B cell (primary cell): Measurements from ENCODE around the gene CHD6. TPM values are rescaled to one million over a fixed set of nuclear protein-coding genes. Genes with fewer than 3 reads are reported as not detected.

ENCODE experiments used
- ATAC-seq: fragments of 200-7000 bp; cut with Tn5 transposase; one replicate; pipeline ENCODE4 v1.10.0; 2021; ENCODE audit warnings: low read depth, mild to moderate bottlenecking, moderate number of reproducible peaks, moderate library complexity
- CTCF ChIA-PET: fragments of 350-600 bp; sonication (Branson Sonifier 250); formaldehyde crosslinking; loops from one replicate; lab custom pipeline; 2021; ENCODE audit warnings: antibody characterized with exemption, inconsistent platforms; lab: Charles Lee
- POLR2A ChIA-PET: fragments of 350-600 bp; sonication (Branson Sonifier 250); formaldehyde crosslinking; loops from one replicate; lab custom pipeline; 2021; ENCODE audit warnings: antibody characterized with exemption; lab: Charles Lee
- DNase-seq: peaks from one replicate; pipeline ENCODE4 v3.0.0; 2013
- H2AFZ ChIP-seq: 2 replicates; pipeline ENCODE4 v1.6.1; 2012; ENCODE audit warnings: mild to moderate bottlenecking, low read depth, low read length; ENCODE audit not compliant: insufficient read depth, poor library complexity, severe bottlenecking
- H3K27ac ChIP-seq, 2 donors: 1 replicate in 1 of 2; 2 replicates in 1 of 2; pipeline ENCODE4 v1.5.1; 2012 to 2013; ENCODE audit warnings: low read length in 2 of 2, mild to moderate bottlenecking in 2 of 2, moderate library complexity in 1 of 2
- H3K27me3 ChIP-seq, 4 experiments: fragments of 200-600 bp in 1 of 4; sonication (generic) in 1 of 4; replicated peaks in 1 of 4; 1 replicate in 2 of 4; 2 replicates in 2 of 4; pipeline versions ENCODE4 v1.6.1 to v1.7.0; 2013 to 2016; ENCODE audit warnings: low read length in 3 of 4, mild to moderate bottlenecking in 2 of 4, mixed read lengths in 1 of 4, moderate library complexity in 1 of 4; ENCODE audit not compliant: insufficient read depth in 4 of 4, control insufficient read depth in 3 of 4; ENCODE audit errors: control extremely low read depth in 1 of 4
- H3K36me3 ChIP-seq, 2 experiments: replicated peaks in 1 of 2; 1 replicate in 1 of 2; 2 replicates in 1 of 2; pipeline versions ENCODE4 v1.6.1 to v1.7.1; 2013; ENCODE audit warnings: low read length in 1 of 2; ENCODE audit not compliant: insufficient read depth in 2 of 2, control insufficient read depth in 1 of 2; ENCODE audit errors: control extremely low read depth in 1 of 2, extremely low read depth in 1 of 2
- H3K4me1 ChIP-seq, 2 donors: fragments of 200-600 bp in 1 of 2; sonication (generic) in 1 of 2; 1 replicate in 1 of 2; 2 replicates in 1 of 2; pipeline versions ENCODE4 v1.5.1 to v1.6.1; 2013 to 2017; ENCODE audit warnings: low read length in 2 of 2; ENCODE audit not compliant: control insufficient read depth in 2 of 2, insufficient read depth in 2 of 2
- H3K4me2 ChIP-seq: replicated peaks from 2 replicates; pipeline ENCODE3; 2012; ENCODE audit warnings: mild to moderate bottlenecking, low read depth, low read length; ENCODE audit not compliant: poor library complexity, severe bottlenecking
- H3K4me3 ChIP-seq, 5 experiments: fragments of 200-600 bp in 1 of 5; sonication (generic) in 1 of 5; 1 replicate in 3 of 5; 2 replicates in 2 of 5; pipeline versions ENCODE4 v1.5.1 to v1.7.0; 2011 to 2016; ENCODE audit warnings: low read length in 4 of 5, mild to moderate bottlenecking in 4 of 5, low read depth in 2 of 5, control low read depth in 1 of 5, moderate library complexity in 1 of 5; ENCODE audit not compliant: insufficient read depth in 1 of 5; ENCODE audit errors: control extremely low read depth in 1 of 5, extremely low read depth in 1 of 5
- H3K79me2 ChIP-seq: fragments of 200-600 bp; sonication (generic); one replicate; pipeline ENCODE4 v1.6.0; 2016; ENCODE audit warnings: low read length; ENCODE audit not compliant: control insufficient read depth, insufficient read depth
- H3K9ac ChIP-seq: fragments of 200-600 bp; sonication (generic); 2 replicates; pipeline ENCODE4 v1.6.1; 2017; ENCODE audit warnings: mild to moderate bottlenecking, low read length, moderate library complexity
- H3K9me3 ChIP-seq, 3 donors: one replicate each; pipeline versions ENCODE4 v1.6.1 to v1.7.1; 2013; ENCODE audit warnings: low read length in 2 of 3; ENCODE audit not compliant: control insufficient read depth in 2 of 3, insufficient read depth in 1 of 3; ENCODE audit errors: control extremely low read depth in 1 of 3
- H4K20me1 ChIP-seq: 2 replicates; pipeline ENCODE4 v1.6.0; 2012; ENCODE audit warnings: mild to moderate bottlenecking, low read length; ENCODE audit not compliant: insufficient read depth, control insufficient read depth, poor library complexity, severe bottlenecking
- H3K27ac Mint-ChIP-seq: one replicate; pipeline ENCODE4 v1.8.0; 2021; ENCODE audit warnings: mixed read lengths
- H3K27me3 Mint-ChIP-seq: one replicate; pipeline ENCODE4 v1.8.0; 2021; ENCODE audit warnings: mixed read lengths
- H3K4me1 Mint-ChIP-seq: one replicate; pipeline ENCODE4 v1.8.0; 2021; ENCODE audit warnings: mixed read lengths
- H3K4me3 Mint-ChIP-seq: one replicate; pipeline ENCODE4 v1.8.0; 2021; ENCODE audit warnings: mixed read lengths
- H3K9me3 Mint-ChIP-seq: one replicate; pipeline ENCODE4 v1.8.0; 2022; ENCODE audit warnings: mixed read lengths; ENCODE audit not compliant: insufficient read depth
- EZH2 ChIP-seq: IDR thresholded peaks from 2 replicates; pipeline ENCODE4 v1.6.1; 2012; ENCODE audit warnings: borderline replicate concordance, low read depth, mild to moderate bottlenecking, moderate library complexity, low read length; ENCODE audit not compliant: insufficient read depth, poor library complexity, severe bottlenecking
- WGBS: methylation state at CpG from one replicate; pipeline ENCODE4 v1.1.5; 2013; ENCODE audit warnings: missing lambda C conversion rate; ENCODE audit not compliant: insufficient coverage; 5-methylcytosine and 5-hydroxymethylcytosine counted together
- intact Hi-C: fragments of 100-400 bp; cut with micrococcal nuclease; formaldehyde crosslinking; loops from one replicate; pipeline ENCODE4 v1.10.0; 2022
- polyA plus RNA-seq: library from polyadenylated mRNA; depleted of rRNA; stranded (reverse); fragments of >200 nt; gene quantifications from 2 replicates; pipeline ENCODE4 v1.2.3, GENCODE V29; 2012
- total RNA-seq, 2 donors: library from RNA; stranded (reverse); fragments of 120-200 nt in 1 of 2; gene quantifications; 1 replicate in 1 of 2; 2 replicates in 1 of 2; pipeline versions ENCODE4 v1.2.3 to v1.2.4, GENCODE V29; 2013 to 2022
- TF ChIP-seq, protein P1 (sequence below): fragments of 200-600 bp; IDR thresholded peaks from one replicate; pipeline ENCODE4 v1.8.0; 2022; ENCODE audit warnings: antibody characterized with exemption, mild to moderate bottlenecking

CHD6 gene
- total and polyA plus RNA-seq, 2 donors (not counting 1 experiment from before 2014, with no cell fraction given) = 10.3 to 117 TPM

GRCh38 chr20:41424011-41424410 lies 194.2 kb downstream of the CHD6 start:
- Histone ChIP-seq H3K9me3 (no peaks in the 10 kb centered on the region), H3K4me2 (no peak overlapping the region), H3K27me3 (no peaks in the 10 kb centered on the region), H3K4me3 (no peak overlapping the region), H3K36me3 (peaks cover 2 to 63% of the 10 kb centered on the region in 2 experiments), H4K20me1 (no peaks in the 10 kb centered on the region), H3K27ac (no peak overlapping the region), H3K4me1 (no peaks in the 10 kb centered on the region), H3K9ac (no peak overlapping the region), H3K79me2 (no peaks in the 10 kb centered on the region), H2AFZ (no peak overlapping the region)
- H3K4me3 Mint-ChIP-seq = no peak overlapping the region
- CTCF ChIA-PET = interaction anchor here (1.5 kb wide), 1 partner anchor 8 kb away, joined by 3 read pairs; no protein-coding TSS in a partner anchor
- H3K27ac Mint-ChIP-seq = no peak overlapping the region
- WGBS = no CpG with 5 or more reads among the region's 3 CpGs
- H3K9me3 Mint-ChIP-seq = no peaks in the 10 kb centered on the region
- DNase-seq (no peak), ATAC-seq (no peak)
- no peaks in the 10 kb centered on the region for H3K27me3 Mint-ChIP-seq
- no peaks in the 10 kb centered on the region for H3K4me1 Mint-ChIP-seq
- TF ChIP-seq, protein P1, sequence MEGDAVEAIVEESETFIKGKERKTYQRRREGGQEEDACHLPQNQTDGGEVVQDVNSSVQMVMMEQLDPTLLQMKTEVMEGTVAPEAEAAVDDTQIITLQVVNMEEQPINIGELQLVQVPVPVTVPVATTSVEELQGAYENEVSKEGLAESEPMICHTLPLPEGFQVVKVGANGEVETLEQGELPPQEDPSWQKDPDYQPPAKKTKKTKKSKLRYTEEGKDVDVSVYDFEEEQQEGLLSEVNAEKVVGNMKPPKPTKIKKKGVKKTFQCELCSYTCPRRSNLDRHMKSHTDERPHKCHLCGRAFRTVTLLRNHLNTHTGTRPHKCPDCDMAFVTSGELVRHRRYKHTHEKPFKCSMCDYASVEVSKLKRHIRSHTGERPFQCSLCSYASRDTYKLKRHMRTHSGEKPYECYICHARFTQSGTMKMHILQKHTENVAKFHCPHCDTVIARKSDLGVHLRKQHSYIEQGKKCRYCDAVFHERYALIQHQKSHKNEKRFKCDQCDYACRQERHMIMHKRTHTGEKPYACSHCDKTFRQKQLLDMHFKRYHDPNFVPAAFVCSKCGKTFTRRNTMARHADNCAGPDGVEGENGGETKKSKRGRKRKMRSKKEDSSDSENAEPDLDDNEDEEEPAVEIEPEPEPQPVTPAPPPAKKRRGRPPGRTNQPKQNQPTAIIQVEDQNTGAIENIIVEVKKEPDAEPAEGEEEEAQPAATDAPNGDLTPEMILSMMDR = no peak
- no peak for TF ChIP-seq EZH2
- intact Hi-C loops = no loop called here
- POLR2A ChIA-PET = no interaction called here

- DNase-seq (no peak), ATAC-seq (no peak)
- H3K4me1 Mint-ChIP-seq = no peaks in the 10 kb centered on the region
- Histone ChIP-seq H4K20me1 (no peaks in the 10 kb centered on the region), H3K79me2 (no peaks in the 10 kb centered on the region), H3K27me3 (no peaks in the 10 kb centered on the region), H3K27ac (no peak overlapping the region), H3K36me3 (peaks cover 5 to 58% of the 10 kb centered on the region in 2 experiments), H3K4me2 (no peak overlapping the region), H3K4me1 (no peaks in the 10 kb centered on the region), H3K9me3 (no peaks in the 10 kb centered on the region), H2AFZ (no peak overlapping the region), H3K9ac (no peak overlapping the region), H3K4me3 (no peak overlapping the region)
- H3K27ac Mint-ChIP-seq = no peak overlapping the region
- H3K27me3 Mint-ChIP-seq = no peaks in the 10 kb centered on the region
- WGBS = no CpG with 5 or more reads among the region's 2 CpGs
- H3K9me3 Mint-ChIP-seq = no peaks in the 10 kb centered on the region
- TF ChIP-seq, protein P1 = no peak
- no peak for TF ChIP-seq EZH2
- H3K4me3 Mint-ChIP-seq = no peak overlapping the region
- ChIA-PET POLR2A (interaction anchor here (0.7 kb wide), 1 partner anchor 133 kb away, joined by 6 read pairs; no protein-coding TSS in a partner anchor), CTCF (no interaction called here)
- intact Hi-C loops = no loop called here
These were observed 195.2 kb downstream of the CHD6 start for GRCh38 chr20:41422953-41423352.
